Upper lobe of left lung (tissue), 4 donors: ENCODE measurements around the gene DOCK7.

Source experiments
- EP300 ChIP-seq, 4 donors: sonication (generic); formaldehyde crosslinking; IDR thresholded peaks; one replicate each; pipeline ENCODE4 v1.5.1; 2017; ENCODE audit warnings: antibody characterized with exemption in 4 of 4, control low read depth in 2 of 4
- POLR2A ChIP-seq, 4 donors: fragments of 450-650 bp; IDR thresholded peaks; one replicate each; pipeline ENCODE4 v1.5.1; 2016 to 2017; ENCODE audit warnings: antibody characterized with exemption in 4 of 4, mild to moderate bottlenecking in 2 of 4
- POLR2AphosphoS5 ChIP-seq, 2 donors: sonication (generic); formaldehyde crosslinking; IDR thresholded peaks; one replicate each; pipeline ENCODE4 v1.5.1; 2017; ENCODE audit warnings: antibody characterized with exemption in 2 of 2
- TF ChIP-seq, protein P1 (sequence below), 6 experiments: fragments of 450-650 bp in 4 of 6; fragments of 200-600 bp in 2 of 6; sonication (generic) in 2 of 6; IDR thresholded peaks; one replicate each; pipeline ENCODE4 v1.5.1; 2016 to 2019; ENCODE audit warnings: antibody characterized with exemption in 6 of 6

DNA sequence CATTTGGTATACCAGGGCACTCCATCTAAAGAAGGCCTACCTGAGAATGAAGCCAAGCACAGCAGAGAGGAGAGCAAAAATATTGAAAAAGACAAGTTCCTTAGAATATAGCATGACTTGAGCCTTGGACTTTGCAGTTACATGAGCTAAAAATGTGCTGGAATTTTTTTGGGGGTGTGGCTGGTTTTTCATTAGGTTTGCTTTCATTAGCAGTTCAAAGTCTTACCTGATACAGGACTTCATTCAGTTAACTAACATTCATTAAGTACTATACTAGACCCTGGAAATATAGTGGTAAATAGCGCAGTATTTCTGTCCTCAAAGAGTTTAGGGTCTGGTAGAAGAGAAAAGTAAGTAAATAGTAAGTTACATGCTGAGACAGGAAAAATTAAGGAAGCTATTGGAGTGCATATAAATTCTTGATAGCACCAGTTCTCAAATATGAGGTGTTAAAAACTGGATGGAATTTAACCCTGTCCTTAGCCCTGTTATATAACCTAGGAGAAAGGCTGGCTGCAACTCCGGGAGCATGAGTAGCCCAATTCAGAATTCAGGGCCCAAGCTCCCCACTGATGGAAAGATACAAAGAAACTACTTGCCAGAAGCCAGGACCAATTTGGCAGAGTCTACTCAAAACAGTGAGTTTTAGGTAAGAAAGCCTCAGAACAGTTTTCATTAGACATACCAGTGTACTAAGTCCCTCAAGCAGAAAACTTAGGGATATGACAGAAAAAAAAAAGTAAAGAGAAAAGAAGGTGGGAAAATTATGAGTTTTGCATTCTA lies 3.1 kb upstream of the DOCK7 start:
- TF ChIP-seq POLR2A (IDR thresholded peaks at IDR 0.05) (no peak), POLR2AphosphoS5 (IDR thresholded peaks at IDR 0.05) (no peak), EP300 (IDR thresholded peaks at IDR 0.05) (no peak)
- TF ChIP-seq, protein P1, sequence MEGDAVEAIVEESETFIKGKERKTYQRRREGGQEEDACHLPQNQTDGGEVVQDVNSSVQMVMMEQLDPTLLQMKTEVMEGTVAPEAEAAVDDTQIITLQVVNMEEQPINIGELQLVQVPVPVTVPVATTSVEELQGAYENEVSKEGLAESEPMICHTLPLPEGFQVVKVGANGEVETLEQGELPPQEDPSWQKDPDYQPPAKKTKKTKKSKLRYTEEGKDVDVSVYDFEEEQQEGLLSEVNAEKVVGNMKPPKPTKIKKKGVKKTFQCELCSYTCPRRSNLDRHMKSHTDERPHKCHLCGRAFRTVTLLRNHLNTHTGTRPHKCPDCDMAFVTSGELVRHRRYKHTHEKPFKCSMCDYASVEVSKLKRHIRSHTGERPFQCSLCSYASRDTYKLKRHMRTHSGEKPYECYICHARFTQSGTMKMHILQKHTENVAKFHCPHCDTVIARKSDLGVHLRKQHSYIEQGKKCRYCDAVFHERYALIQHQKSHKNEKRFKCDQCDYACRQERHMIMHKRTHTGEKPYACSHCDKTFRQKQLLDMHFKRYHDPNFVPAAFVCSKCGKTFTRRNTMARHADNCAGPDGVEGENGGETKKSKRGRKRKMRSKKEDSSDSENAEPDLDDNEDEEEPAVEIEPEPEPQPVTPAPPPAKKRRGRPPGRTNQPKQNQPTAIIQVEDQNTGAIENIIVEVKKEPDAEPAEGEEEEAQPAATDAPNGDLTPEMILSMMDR (IDR thresholded peaks at IDR 0.05): no peak
